ENCODE data around the gene BBX.
"Not testable (repeated sequence)": the region's sequence is repeated elsewhere in the genome, so short reads cannot be mapped to it uniquely, and the experiment has no call there.

BBX gene

GRCh38 chr3:107813026-107813425 lies 290.3 kb downstream of the BBX start:
- no peak for DNase-seq

GRCh38 chr3:107816107-107816506 lies 293.3 kb downstream of the BBX start:
- no peak for DNase-seq

GRCh38 chr3:107817076-107817475 lies 294.3 kb downstream of the BBX start:
- DNase-seq = no peak

- no peak for DNase-seq
These were observed 295.3 kb downstream of the BBX start for GRCh38 chr3:107818025-107818424.

- no peak for DNase-seq
These were observed 296.9 kb downstream of the BBX start for GRCh38 chr3:107819656-107820055.

- no peak for DNase-seq
These were observed 299.5 kb downstream of the BBX start for GRCh38 chr3:107822308-107822707.

- no peak for DNase-seq
These were observed 302.1 kb downstream of the BBX start for GRCh38 chr3:107824822-107825371.

- DNase-seq = no peak
These were observed 302.8 kb downstream of the BBX start for GRCh38 chr3:107825556-107825955.

- DNase-seq = no peak
These were observed 304.0 kb downstream of the BBX start for GRCh38 chr3:107826727-107827126.

GRCh38 chr3:107829185-107829584 lies 306.4 kb downstream of the BBX start:
- no peak for DNase-seq

- DNase-seq = no peak
These were observed 308.8 kb downstream of the BBX start for GRCh38 chr3:107831590-107831989.

- no peak for DNase-seq
These were observed 310.3 kb downstream of the BBX start for GRCh38 chr3:107833043-107833442.

- no peak for DNase-seq
These were observed 311.1 kb downstream of the BBX start for GRCh38 chr3:107833722-107834416.

GRCh38 chr3:107835001-107835400 lies 312.2 kb downstream of the BBX start:
- not testable (repeated sequence) for DNase-seq

GRCh38 chr3:107837895-107838612 lies 315.3 kb downstream of the BBX start:
- DNase-seq = no peak

GRCh38 chr3:107841831-107842230 lies 319.1 kb downstream of the BBX start:
- DNase-seq = no peak

- DNase-seq = no peak
These were observed 320.2 kb downstream of the BBX start for GRCh38 chr3:107842940-107843339.

GRCh38 chr3:107845380-107846278 lies 322.9 kb downstream of the BBX start:
- no peak for DNase-seq

GRCh38 chr3:107846279-107846852 lies 323.6 kb downstream of the BBX start:
- peak in 1 of 2 experiments; percentile 19 for DNase-seq

GRCh38 chr3:107847791-107848190 lies 325.0 kb downstream of the BBX start:
- no peak for DNase-seq

GRCh38 chr3:107848351-107848915 lies 325.7 kb downstream of the BBX start:
- DNase-seq = no peak

GRCh38 chr3:107850681-107851080 lies 327.9 kb downstream of the BBX start:
- no peak for DNase-seq

Data from SHP77 (cell line).